Upper lobe of left lung (tissue), 6 donors: ENCODE results near the gene VWA8. TPM values are rescaled to one million over a fixed set of nuclear protein-coding genes. Genes with fewer than 3 reads are reported as not detected.

Source experiments
- ATAC-seq, 2 donors: fragments of 200-7000 bp; cut with Tn5 transposase; one replicate each; pipeline ENCODE4 v1.9.1; 2022; ENCODE audit warnings: mild to moderate bottlenecking in 2 of 2, moderate library complexity in 2 of 2; ENCODE audit not compliant: low FRiP score in 2 of 2
- DNase-seq, 2 donors: peaks; one replicate each; pipeline ENCODE4 v3.0.0-alpha.2; 2019 to 2020
- H3K27ac ChIP-seq, 4 donors: fragments of 200-600 bp; sonication (generic); one replicate each; pipeline ENCODE4 v1.5.1; 2016 to 2019
- H3K27me3 ChIP-seq, 4 donors: fragments of 200-600 bp; sonication (generic); one replicate each; pipeline ENCODE4 v1.5.1; 2017 to 2019
- H3K36me3 ChIP-seq, 4 donors: fragments of 200-600 bp; sonication (generic); one replicate each; pipeline ENCODE4 v1.5.1; 2016 to 2019
- H3K4me1 ChIP-seq, 4 donors: fragments of 200-600 bp; sonication (generic); one replicate each; pipeline ENCODE4 v1.5.1; 2018 to 2019
- H3K4me3 ChIP-seq, 4 donors: fragments of 200-600 bp; sonication (generic); one replicate each; pipeline ENCODE4 v1.5.1; 2017 to 2019; ENCODE audit warnings: mild to moderate bottlenecking in 2 of 4, moderate library complexity in 1 of 4
- H3K9me3 ChIP-seq, 4 donors: fragments of 200-600 bp; sonication (generic); one replicate each; pipeline ENCODE4 v1.5.1; 2018 to 2019
- EP300 ChIP-seq, 4 donors: sonication (generic); formaldehyde crosslinking; IDR thresholded peaks; one replicate each; pipeline ENCODE4 v1.5.1; 2017; ENCODE audit warnings: antibody characterized with exemption in 4 of 4, control low read depth in 2 of 4
- POLR2A ChIP-seq, 4 donors: fragments of 450-650 bp; IDR thresholded peaks; one replicate each; pipeline ENCODE4 v1.5.1; 2016 to 2017; ENCODE audit warnings: antibody characterized with exemption in 4 of 4, mild to moderate bottlenecking in 2 of 4
- POLR2AphosphoS5 ChIP-seq, 2 donors: sonication (generic); formaldehyde crosslinking; IDR thresholded peaks; one replicate each; pipeline ENCODE4 v1.5.1; 2017; ENCODE audit warnings: antibody characterized with exemption in 2 of 2
- WGBS, 2 donors: methylation state at CpG; one replicate each; pipeline ENCODE4 v1.1.5; 2017 to 2018; 5-methylcytosine and 5-hydroxymethylcytosine counted together
- total RNA-seq, 6 donors: library from RNA; depleted of rRNA in 4 of 6; stranded (reverse); fragments of >200 nt in 4 of 6; gene quantifications; one replicate each; pipeline versions ENCODE4 v1.1.0 to v1.2.1, GENCODE V29; 2016 to 2021
- TF ChIP-seq, protein P1 (sequence below), 6 experiments: fragments of 450-650 bp in 4 of 6; fragments of 200-600 bp in 2 of 6; sonication (generic) in 2 of 6; IDR thresholded peaks; one replicate each; pipeline ENCODE4 v1.5.1; 2016 to 2019; ENCODE audit warnings: antibody characterized with exemption in 6 of 6
- donor health status: DM: no; HTN: no; CAD: no; lungs with moderate emphysema.
- donor health status: DM: no; HTN: yes; CAD: no; lungs with severe emphysema.

VWA8 gene
- total RNA-seq, 6 donors from 2014 or later: 15.0 to 39.8 (median 16.9) TPM

DNA sequence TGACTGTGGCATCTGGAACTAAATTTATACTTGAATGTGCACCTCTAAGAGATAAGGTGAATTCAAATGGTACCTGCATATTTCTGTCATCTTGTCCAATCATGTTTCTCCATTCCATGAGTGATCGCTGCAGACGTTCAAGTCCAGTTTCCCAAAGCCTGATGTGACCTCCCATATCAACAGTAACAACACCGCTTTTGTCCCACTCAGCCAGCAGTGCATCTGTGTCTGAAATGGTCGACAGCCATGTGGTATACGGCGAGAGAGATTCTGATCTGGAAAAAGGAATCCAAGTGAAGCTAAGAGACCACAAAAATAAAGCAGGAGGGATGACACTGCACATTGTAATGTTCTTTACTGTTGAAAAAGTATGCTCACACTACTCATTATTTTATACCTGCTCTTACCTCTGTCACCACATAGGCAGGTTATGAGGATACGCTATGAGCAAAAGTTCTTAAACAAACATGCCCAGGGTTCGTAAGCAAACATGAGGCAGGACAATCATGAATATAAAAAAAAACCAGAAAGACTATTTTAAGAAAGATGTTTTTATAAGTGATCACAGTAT, 290.0 kb downstream of the VWA8 start:
- no peaks in the 10 kb centered on the region for H3K9me3 ChIP-seq
- no peak overlapping the region for H3K27ac ChIP-seq
- 87 to 88% methylated on average over 8 of the region's 8 CpGs for WGBS, 2 donors
- H3K36me3 ChIP-seq: no peaks in the 10 kb centered on the region
- H3K4me3 ChIP-seq: no peak overlapping the region
- no peaks in the 10 kb centered on the region for H3K27me3 ChIP-seq
- peaks cover 0 to 3% (median 0%) of the 10 kb centered on the region in 4 donors for H3K4me1 ChIP-seq
- ATAC-seq (no peak), DNase-seq (no peak)
- TF ChIP-seq POLR2AphosphoS5 (IDR thresholded peaks at IDR 0.05) (no peak), EP300 (IDR thresholded peaks at IDR 0.05) (no peak), POLR2A (IDR thresholded peaks at IDR 0.05) (no peak)
- TF ChIP-seq, protein P1, sequence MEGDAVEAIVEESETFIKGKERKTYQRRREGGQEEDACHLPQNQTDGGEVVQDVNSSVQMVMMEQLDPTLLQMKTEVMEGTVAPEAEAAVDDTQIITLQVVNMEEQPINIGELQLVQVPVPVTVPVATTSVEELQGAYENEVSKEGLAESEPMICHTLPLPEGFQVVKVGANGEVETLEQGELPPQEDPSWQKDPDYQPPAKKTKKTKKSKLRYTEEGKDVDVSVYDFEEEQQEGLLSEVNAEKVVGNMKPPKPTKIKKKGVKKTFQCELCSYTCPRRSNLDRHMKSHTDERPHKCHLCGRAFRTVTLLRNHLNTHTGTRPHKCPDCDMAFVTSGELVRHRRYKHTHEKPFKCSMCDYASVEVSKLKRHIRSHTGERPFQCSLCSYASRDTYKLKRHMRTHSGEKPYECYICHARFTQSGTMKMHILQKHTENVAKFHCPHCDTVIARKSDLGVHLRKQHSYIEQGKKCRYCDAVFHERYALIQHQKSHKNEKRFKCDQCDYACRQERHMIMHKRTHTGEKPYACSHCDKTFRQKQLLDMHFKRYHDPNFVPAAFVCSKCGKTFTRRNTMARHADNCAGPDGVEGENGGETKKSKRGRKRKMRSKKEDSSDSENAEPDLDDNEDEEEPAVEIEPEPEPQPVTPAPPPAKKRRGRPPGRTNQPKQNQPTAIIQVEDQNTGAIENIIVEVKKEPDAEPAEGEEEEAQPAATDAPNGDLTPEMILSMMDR (IDR thresholded peaks at IDR 0.05): no peak

DNA sequence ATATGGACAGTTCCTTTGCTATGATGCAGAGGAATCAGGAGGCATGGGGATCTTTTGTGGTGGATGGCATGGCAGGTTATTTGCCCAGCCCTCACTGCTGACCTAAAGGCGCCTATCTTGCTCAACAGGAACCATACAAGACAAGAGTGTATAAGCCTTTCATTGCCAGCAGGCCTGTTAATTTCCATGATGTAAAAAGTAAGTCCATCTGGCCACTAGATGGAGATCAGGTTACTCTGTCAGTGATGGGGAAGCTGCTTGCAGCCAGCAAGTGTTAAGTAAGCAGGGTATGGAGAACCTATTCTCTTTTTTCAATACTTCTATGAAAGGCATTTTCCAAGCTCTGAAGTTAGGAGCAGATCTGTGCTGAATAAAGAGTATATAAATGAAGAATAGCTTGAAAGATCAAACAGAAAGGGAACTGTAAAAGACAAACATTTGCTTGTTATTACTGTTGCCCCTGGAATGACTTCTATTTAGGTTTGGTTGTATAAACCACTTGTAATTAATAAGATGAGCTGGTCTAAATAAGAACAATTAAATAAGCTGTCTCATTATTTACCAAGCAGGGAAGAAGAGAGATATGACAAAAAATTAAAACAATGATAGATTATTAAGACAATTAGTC, 292.7 kb downstream of the VWA8 start:
- 3 to 27% methylated on average over 1 of the region's 1 CpG for WGBS, 2 donors
- Histone ChIP-seq H3K9me3 (no peaks in the 10 kb centered on the region), H3K4me3 (no peak overlapping the region), H3K36me3 (no peaks in the 10 kb centered on the region), H3K4me1 (peaks cover 0 to 3% (median 0%) of the 10 kb centered on the region in 4 donors), H3K27me3 (no peaks in the 10 kb centered on the region), H3K27ac (no peak overlapping the region)
- DNase-seq (peak in 1 of 2 donors; percentile 73), ATAC-seq (peak; percentile 88 to 95)
- TF ChIP-seq EP300 (IDR thresholded peaks at IDR 0.05) (peak in 1 of 4 donors; percentile 32), POLR2A (IDR thresholded peaks at IDR 0.05) (no peak), POLR2AphosphoS5 (IDR thresholded peaks at IDR 0.05) (peak in 1 of 2 donors; percentile 31)
- TF ChIP-seq, protein P1 (IDR thresholded peaks at IDR 0.05): peak; percentile 57 to 92 (median 86)

DNA sequence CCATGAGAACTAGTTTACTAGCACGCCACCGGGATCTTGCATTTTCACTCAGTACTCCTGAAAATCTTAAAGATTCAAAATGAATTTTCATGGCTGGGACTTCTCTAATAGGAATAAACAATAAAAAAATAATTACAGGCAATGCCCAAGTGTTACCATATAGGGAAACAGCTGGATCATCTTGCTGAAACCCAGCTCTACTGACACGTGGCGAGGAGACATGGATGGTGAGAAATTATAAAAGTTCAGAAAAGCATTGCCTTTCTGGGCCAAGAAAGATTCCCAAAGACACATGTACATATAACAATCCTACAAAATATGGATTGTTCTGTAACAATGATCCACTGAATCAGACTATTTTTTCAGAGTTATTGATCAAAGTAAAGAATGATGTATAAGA, 294.3 kb downstream of the VWA8 start:
- Histone ChIP-seq H3K27me3 (no peaks in the 10 kb centered on the region), H3K4me3 (no peak overlapping the region), H3K4me1 (peaks cover 0 to 3% (median 0%) of the 10 kb centered on the region in 4 donors), H3K27ac (no peak overlapping the region), H3K36me3 (peaks cover 0 to 4% (median 0%) of the 10 kb centered on the region in 4 donors), H3K9me3 (no peaks in the 10 kb centered on the region)
- TF ChIP-seq EP300 (IDR thresholded peaks at IDR 0.05) (no peak), POLR2AphosphoS5 (IDR thresholded peaks at IDR 0.05) (no peak), POLR2A (IDR thresholded peaks at IDR 0.05) (no peak)
- TF ChIP-seq, protein P1 (IDR thresholded peaks at IDR 0.05): no peak
- ATAC-seq (no peak), DNase-seq (no peak)
- 83 to 89% methylated on average over 4 of the region's 4 CpGs for WGBS, 2 donors

DNA sequence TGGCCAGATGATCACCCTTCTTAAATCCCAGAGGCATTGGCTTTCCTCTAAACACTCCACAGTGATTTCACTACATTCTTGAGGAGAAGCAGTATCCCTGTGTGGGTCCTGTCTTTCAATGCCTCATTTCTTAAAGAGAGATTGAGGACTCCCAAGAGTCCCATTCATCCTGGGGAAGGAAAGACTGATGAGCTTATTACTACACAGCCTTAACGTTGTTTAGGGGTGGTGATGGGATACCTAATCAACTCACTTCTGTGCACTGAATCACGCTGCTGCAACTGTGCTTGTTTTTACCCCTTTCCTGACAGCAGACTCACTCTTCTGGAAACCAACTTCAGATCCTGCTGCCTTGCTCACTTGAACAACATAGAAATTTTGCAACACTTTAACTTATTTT, 300.5 kb downstream of the VWA8 start:
- no peak overlapping the region for H3K4me3 ChIP-seq
- DNase-seq (no peak), ATAC-seq (no peak)
- TF ChIP-seq POLR2AphosphoS5 (IDR thresholded peaks at IDR 0.05) (no peak), POLR2A (IDR thresholded peaks at IDR 0.05) (no peak), EP300 (IDR thresholded peaks at IDR 0.05) (no peak)
- TF ChIP-seq, protein P1 (IDR thresholded peaks at IDR 0.05): no peak
- 88 to 93% methylated on average over 2 of the region's 2 CpGs for WGBS, 2 donors
- peaks cover 0 to 4% (median 0%) of the 10 kb centered on the region in 4 donors for H3K36me3 ChIP-seq
- H3K9me3 ChIP-seq: no peaks in the 10 kb centered on the region
- H3K27ac ChIP-seq: no peak overlapping the region
- no peaks in the 10 kb centered on the region for H3K4me1 ChIP-seq
- no peaks in the 10 kb centered on the region for H3K27me3 ChIP-seq
